GM18526 (cell line): ENCODE data around the gene CAMSAP3.

Experiments used
- POLR2A ChIP-seq: IDR thresholded peaks from 3 replicates; pipeline ENCODE4 v1.6.1; 2011; ENCODE audit not compliant: insufficient read length; ENCODE audit errors: extremely low read depth

The CAMSAP3 gene, protein sequence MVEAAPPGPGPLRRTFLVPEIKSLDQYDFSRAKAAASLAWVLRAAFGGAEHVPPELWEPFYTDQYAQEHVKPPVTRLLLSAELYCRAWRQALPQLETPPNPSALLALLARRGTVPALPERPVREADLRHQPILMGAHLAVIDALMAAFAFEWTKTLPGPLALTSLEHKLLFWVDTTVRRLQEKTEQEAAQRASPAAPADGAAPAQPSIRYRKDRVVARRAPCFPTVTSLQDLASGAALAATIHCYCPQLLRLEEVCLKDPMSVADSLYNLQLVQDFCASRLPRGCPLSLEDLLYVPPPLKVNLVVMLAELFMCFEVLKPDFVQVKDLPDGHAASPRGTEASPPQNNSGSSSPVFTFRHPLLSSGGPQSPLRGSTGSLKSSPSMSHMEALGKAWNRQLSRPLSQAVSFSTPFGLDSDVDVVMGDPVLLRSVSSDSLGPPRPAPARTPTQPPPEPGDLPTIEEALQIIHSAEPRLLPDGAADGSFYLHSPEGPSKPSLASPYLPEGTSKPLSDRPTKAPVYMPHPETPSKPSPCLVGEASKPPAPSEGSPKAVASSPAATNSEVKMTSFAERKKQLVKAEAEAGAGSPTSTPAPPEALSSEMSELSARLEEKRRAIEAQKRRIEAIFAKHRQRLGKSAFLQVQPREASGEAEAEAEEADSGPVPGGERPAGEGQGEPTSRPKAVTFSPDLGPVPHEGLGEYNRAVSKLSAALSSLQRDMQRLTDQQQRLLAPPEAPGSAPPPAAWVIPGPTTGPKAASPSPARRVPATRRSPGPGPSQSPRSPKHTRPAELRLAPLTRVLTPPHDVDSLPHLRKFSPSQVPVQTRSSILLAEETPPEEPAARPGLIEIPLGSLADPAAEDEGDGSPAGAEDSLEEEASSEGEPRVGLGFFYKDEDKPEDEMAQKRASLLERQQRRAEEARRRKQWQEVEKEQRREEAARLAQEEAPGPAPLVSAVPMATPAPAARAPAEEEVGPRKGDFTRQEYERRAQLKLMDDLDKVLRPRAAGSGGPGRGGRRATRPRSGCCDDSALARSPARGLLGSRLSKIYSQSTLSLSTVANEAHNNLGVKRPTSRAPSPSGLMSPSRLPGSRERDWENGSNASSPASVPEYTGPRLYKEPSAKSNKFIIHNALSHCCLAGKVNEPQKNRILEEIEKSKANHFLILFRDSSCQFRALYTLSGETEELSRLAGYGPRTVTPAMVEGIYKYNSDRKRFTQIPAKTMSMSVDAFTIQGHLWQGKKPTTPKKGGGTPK

DNA sequence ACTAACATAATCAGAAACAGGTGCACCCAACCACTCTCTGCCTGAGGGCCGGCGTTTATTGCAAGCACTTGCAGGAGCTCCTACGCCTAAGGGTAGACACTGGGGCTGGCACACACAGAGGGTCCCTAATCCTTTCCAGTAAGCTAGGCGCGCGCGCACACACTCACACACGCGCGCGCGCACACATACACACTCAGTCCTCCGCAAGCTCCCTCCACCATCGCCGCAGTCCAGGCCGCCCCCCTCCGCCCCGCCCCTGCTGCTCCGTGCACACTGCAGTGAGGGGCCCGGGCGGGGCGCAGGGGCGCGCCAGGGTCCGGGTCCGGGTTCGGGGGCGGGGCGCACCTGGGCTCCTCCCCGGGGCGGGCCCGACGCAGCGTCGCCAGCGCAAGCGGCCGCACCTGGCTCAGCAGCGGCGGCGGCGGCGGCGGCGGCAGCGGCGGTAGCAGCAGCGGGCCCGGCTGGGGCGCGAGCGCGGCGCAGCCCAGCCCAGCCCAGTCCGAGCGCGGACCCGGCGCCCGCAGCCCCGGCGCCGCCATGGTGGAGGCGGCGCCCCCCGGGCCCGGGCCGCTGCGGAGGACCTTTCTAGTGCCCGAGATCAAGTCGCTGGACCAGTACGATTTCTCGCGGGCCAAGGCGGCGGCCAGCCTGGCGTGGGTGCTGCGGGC lies at the start of gene CAMSAP3:
Gene CAMSAP3, plus strand, starts transcription at position 398 of the 668 bp plus-strand sequence. Its CDS starts 140 bp downstream, at position 538.
- no peak for TF ChIP-seq POLR2A

DNA sequence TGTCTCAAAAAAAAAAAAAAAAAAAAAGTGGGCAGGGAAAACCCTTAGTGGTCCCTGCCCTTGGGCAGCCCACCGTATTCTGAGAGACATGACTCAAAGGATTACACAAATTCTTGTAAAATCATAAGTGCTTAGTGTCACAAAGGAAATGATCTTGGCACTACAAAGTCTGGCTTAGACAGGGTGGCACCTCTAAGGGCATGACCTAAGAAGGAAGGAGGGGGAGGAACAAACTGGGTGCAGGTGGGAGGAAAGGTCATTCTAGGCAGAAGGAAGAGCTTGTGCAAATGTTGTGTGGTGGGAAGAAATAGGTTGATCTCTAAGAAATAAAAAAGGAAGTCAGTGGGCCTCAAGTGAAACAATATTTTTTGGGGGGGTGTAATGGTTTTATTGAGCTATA lies 49.8 kb upstream of the CAMSAP3 start:
- no peak for TF ChIP-seq POLR2A

DNA sequence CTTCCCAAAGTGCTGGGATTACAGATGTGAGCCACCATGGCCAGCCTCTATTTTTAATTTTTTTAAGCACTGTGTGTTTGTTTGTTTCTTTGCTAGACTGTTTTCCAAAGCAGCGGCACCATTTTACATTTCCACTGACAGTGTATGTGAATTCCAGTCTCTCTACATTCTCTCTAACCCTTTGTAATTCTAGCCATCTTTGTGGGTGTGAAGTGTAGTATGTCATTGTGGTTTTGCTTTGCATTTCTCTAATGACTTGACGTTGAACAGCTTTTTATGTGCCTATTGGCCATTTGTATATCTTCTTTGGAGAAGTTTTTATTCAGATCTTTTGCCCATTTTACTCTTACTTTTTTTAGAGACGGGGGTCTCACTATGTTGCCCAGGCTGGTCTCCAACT lies 48.5 kb upstream of the CAMSAP3 start:
- no peak for TF ChIP-seq POLR2A

DNA sequence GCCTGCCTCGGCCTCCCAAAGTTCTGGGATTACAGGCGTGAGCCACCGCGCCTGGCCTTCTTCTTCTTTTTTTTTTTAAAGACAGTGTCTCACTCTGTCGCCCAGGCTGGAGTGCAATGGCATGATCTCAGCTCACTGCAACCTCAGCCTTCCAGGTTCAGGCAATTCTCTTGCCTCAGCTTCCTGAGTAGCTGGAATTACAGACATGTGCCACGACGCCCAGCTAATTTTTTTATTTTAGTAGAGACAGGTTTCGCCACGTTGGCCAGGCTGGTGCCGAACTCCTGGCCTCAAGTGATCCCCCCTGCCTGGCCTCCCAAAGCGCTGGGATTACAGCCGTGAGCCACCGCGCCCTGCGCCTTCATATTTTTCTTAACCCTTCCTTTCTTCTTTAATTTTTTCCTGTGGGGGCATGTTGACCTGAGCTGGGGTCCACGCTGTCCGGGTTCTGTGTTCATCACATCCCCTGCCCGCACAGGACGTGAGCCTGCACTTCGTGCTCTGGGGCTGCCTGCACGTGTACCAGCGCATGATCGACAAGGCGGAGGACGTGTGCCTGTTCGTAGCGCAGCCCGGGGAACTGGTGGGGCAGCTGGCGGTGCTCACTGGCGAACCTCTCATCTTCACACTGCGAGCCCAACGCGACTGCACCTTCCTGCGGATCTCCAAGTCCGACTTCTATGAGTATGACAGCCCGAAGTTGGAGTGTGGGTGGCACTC lies 46.1 kb upstream of the CAMSAP3 start:
- no peak for TF ChIP-seq POLR2A

DNA sequence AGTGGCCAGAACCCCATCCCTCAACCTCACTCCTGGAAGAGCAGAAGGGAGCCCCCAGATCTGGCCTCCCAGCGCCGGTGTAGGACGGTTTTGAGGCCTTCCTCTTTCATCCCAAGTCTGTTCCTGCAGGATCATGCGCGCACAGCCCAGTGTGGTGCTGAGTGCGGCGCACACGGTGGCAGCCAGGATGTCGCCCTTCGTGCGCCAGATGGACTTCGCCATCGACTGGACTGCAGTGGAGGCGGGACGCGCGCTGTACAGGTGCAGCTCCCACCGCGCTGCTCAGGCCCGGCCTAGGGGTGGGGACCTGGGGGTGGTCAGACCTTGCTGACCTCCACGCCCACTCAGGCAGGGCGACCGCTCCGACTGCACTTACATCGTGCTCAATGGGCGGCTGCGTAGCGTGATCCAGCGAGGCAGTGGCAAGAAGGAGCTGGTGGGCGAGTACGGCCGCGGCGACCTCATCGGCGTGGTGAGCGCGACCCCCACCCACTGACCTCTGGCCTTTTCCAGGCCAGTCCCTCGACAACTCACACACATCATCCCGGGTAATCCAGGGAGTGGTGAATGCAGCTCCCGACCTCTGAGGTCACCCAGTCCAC lies 45.4 kb upstream of the CAMSAP3 start:
- no peak for TF ChIP-seq POLR2A

DNA sequence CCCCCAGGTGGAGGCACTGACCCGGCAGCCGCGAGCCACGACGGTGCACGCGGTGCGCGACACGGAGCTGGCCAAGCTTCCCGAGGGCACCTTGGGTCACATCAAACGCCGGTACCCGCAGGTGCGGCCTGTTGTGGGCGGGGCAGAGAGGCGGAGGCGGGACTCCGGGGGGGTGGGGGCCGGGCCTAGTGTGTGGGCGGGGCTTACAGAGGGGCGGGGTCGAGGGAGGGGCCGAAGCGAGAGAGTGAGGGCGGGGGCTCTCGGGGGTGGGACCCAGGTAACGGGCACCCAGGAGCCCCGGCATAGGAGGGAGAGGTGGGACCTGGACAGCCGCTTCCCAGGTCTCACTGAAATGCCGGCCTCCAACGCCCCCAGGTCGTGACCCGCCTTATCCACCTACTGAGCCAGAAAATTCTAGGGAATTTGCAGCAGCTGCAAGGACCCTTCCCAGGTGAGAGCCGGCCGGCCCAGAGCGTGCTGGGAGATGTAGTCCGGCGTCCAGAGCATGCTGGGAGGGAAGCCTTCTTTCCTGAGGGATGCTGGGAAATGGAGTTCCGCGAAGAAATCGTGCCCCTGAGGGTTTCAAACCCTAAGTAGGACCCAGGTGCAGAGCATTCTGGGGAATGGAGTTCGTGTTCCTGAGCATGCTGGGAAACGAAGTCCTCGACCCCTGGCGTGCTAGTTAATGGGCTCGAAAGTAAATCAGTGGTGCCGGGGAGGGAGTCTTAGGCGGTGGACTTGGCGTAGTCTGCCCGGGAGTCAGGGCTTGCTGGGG lies 44.5 kb upstream of the CAMSAP3 start:
- no peak for TF ChIP-seq POLR2A

DNA sequence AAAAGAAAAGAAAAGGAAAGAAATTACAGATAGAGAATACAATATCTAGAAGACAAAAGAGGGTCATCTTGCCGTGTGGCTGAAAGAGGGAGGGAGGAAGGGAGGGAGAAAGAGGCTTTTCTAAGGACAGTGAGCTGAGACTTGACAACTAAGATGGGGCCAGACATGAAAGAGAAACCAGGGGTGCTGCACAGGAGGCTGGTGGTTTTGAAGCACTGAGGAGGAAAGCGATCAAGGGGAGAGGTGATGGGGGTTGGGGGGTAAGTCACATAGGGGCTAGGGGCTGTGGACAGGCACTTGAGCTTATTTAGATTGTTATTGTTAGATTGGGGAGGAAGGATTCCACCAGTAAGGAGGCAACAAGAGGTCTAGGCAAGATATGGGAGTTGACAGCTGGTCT lies 42.9 kb upstream of the CAMSAP3 start:
- no peak for TF ChIP-seq POLR2A

DNA sequence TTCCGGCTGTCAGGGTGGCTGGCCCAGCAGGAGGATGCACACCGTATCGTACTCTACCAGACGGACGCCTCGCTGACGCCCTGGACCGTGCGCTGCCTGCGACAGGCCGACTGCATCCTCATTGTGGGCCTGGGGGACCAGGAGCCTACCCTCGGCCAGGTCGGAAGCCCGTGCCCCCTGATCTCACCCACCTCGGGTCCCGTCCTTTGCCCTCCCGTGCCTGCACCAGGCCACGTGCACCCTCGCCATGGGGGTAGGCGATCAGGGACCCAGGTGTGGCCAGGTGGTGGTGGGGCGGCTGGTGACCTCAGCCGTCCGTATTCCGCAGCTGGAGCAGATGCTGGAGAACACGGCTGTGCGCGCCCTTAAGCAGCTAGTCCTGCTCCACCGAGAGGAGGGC lies 41.1 kb upstream of the CAMSAP3 start:
- no peak for TF ChIP-seq POLR2A

DNA sequence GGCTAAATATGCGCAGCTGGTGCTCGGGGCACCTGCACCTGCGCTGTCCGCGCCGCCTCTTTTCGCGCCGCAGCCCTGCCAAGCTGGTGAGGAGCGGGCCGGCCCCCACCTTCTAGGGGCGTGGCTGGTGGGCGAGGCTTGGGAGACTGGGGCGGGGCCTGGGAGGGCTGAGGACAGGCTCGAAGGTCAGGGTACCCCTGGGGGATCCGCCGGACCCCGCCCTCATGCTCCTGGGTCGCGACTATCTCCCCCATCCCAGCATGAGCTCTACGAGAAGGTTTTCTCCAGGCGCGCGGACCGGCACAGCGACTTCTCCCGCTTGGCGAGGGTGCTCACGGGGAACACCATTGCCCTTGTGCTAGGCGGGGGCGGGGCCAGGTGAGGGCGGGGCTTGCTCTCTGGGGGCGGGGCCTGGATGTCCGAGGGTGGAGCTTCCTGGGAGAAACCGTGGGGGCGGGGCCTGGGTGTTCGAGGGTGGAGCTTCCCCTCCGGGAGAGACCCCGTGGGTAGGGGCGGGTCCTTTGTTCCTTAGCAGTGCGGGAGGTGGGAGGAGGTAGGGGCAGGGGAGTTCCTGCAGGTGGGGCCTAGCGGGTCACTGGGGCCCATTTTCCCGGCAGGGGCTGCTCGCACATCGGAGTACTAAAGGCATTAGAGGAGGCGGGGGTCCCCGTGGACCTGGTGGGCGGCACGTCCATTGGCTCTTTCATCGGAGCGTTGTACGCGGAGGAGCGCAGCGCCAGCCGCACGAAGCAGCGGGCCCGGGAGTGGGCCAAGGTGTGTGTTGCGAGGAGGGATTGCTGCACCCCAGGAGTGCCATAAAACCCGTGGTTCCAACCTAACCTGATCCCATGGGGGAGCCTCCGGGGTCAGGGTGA lies 40.4 kb upstream of the CAMSAP3 start:
- TF ChIP-seq POLR2A = no peak

DNA sequence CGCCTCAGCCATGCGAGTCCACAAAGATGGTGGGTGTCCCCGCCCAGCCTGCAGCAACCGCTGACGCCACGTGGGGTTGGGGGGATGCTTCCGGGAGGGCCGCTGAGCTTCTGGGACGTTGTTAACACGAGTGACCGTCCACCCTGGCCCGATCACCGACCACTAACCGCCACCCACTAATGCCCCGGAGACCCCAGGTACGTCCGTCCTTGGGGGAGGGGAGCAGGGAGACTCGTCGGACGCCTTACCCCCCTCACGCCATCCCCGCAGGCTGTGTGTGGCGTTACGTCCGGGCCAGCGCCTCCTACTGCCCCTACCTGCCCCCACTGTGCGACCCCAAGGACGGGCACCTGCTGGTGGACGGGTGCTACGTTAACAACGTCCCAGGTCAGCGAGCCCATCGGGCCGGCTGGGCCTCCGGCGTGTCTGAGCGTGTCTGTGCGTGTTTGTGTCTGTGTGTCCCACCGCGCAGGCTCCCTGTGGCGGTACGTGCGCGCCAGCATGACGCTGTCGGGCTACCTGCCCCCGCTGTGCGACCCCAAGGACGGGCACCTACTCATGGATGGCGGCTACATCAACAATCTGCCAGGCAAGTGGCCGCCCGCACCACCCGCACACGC lies 38.9 kb upstream of the CAMSAP3 start:
- no peak for TF ChIP-seq POLR2A

DNA sequence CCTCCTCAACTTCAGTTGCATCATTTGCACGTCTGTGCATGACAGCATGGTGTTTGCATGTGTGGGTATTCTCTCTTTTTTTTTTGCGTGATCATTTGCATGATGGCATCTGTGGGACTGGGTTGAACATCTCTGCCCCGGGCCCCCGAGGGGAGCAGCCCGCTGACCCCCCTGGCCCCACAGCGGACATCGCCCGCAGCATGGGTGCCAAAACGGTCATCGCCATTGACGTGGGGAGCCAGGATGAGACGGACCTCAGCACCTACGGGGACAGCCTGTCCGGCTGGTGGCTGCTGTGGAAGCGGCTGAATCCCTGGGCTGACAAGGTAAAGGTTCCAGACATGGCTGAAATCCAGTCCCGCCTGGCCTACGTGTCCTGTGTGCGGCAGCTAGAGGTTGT lies 37.0 kb upstream of the CAMSAP3 start:
- TF ChIP-seq POLR2A = no peak

DNA sequence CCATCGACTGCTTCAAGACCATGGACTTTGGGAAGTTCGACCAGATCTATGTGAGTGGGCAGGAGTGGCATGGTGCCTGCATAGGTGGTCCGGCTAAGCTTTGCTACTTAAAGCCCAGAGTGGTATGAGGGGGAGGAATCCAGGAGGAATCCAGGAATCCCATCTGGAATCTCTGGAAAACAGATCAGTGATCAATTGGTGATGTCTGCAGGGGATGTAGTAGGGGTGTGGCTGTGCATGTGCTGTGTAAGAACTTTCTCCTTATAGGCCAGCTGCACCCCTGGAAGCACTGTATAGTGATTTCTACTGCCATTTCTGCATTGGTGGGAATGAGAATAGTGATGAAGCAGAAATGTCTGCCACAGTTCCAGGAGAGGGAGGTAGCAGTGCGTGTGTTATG lies 36.6 kb upstream of the CAMSAP3 start:
- TF ChIP-seq POLR2A = no peak
